C4-2B (cell line): ENCODE results near the gene THTPA.

Source experiments
- ZFX ChIP-seq: fragments of 450-650 bp; IDR thresholded peaks from 2 replicates; pipeline ENCODE4 v1.6.1; 2017
- TF ChIP-seq, protein P1 (sequence below): fragments of 450-650 bp; conservative IDR thresholded peaks from 2 replicates; pipeline ENCODE4 v1.5.1; 2017; ENCODE audit warnings: mild to moderate bottlenecking

DNA sequence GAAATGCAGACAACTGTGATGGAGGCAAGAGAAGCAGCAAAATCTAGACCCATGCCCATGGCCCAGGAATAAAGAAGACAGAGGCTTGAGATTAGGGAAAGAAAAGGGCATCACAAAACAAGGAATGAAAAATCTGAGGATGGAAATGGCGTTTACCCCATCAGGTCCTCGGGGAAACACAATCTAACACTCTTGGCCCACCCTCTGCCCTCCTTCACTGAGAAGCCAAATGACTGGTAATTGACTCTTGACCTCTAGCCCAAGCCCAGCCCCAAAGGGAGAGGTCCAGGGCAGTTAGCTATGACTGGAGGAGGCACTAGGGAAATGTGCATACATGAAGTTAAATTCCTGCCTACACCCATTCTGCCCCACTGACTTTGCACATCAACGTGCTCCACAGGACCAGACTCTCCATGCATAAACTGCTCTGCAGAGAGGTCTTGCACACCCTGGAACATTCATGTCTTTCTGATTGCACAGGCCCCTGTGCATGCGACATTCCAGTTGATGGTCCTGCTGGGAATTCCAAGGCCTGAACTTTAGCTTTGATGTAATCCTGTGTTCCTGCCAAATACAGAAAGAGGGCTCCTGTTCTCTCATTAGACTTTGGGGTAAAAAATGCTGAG, 10.2 kb upstream of the THTPA start:
- TF ChIP-seq, protein P1, sequence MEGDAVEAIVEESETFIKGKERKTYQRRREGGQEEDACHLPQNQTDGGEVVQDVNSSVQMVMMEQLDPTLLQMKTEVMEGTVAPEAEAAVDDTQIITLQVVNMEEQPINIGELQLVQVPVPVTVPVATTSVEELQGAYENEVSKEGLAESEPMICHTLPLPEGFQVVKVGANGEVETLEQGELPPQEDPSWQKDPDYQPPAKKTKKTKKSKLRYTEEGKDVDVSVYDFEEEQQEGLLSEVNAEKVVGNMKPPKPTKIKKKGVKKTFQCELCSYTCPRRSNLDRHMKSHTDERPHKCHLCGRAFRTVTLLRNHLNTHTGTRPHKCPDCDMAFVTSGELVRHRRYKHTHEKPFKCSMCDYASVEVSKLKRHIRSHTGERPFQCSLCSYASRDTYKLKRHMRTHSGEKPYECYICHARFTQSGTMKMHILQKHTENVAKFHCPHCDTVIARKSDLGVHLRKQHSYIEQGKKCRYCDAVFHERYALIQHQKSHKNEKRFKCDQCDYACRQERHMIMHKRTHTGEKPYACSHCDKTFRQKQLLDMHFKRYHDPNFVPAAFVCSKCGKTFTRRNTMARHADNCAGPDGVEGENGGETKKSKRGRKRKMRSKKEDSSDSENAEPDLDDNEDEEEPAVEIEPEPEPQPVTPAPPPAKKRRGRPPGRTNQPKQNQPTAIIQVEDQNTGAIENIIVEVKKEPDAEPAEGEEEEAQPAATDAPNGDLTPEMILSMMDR, result no peak
- no peak for TF ChIP-seq ZFX
